CD4-positive, alpha-beta T cell treated with Interleukin-6 at 100 ng/mL for 8 hours (primary cell): ENCODE results near the gene AMY2B.
A peak's percentile ranks its signal among the peaks of the same experiment; 100 is the strongest.
"Not testable (repeated sequence)": the region's sequence is repeated elsewhere in the genome, so short reads cannot be mapped to it uniquely, and the experiment has no call there.

Source experiments
- DNase-seq: peaks from one replicate; pipeline ENCODE4 v3.0.0-alpha.2; 2020; ENCODE audit warnings: mixed read lengths, low spot score

AMY2B gene

GRCh38 chr1:103571289-103571688 is at the start of gene AMY2B:
Gene AMY2B, plus strand, starts transcription at chr1:103571589. Its CDS starts 14 bp downstream, at chr1:103571603.
- DNase-seq: not testable (repeated sequence)

DNA sequence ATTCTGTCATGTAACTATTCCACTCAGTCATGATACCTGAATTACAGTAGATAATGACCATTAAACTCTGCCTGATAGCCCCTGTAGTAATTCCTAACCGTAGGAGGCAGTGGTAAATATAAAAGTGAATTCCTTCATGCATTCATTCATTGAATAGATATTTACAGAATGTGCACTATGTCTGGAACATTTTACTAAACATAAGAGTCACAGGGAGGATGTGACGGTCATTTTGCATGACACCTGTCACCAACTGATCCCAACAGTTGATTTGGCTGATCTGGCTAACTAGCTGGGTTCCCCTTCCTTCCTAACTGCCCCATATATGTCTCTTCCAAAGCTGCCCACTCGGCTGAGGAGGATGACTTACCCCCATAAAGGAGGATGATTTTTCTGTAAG is 48.0 kb upstream of the AMY2B start:
- DNase-seq: no peak

DNA sequence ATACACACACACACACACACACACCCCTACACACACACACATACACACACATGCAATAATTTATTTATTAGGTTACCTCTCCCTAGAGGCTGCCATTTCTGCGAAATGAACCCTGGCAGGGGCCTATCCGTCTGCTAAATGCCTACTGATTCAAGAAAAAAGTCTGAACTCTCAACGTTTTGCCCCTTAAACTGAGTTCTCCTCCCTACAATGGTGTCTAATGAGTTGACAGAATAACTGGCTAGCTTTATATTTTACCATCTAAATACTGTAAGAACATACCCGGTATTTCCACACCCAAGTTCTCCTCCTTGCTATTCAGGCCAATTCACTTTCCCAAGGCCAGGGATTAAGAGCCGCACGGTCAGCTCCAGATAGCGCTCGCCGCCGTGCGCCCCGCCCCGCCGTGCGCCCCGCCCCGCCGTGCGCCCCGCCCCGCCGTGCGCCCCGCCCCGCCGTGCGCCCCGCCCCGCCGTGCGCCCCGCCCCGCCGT is 46.2 kb upstream of the AMY2B start:
- peak; percentile 8 for DNase-seq

- DNase-seq: peak; percentile 82
Observed at GRCh38 chr1:103525607-103526507, 45.5 kb upstream of the AMY2B start, which contains the start of gene RNPC3. Gene RNPC3, plus strand, starts transcription at chr1:103525699. Its CDS starts 372 bp downstream, at chr1:103526071.

GRCh38 chr1:103527331-103527730 is 44.1 kb upstream of the AMY2B start:
- no peak for DNase-seq

- DNase-seq: no peak
Observed at GRCh38 chr1:103529746-103530145, 41.6 kb upstream of the AMY2B start.

- no peak for DNase-seq
Observed at GRCh38 chr1:103538226-103538625, 33.2 kb upstream of the AMY2B start.

DNA sequence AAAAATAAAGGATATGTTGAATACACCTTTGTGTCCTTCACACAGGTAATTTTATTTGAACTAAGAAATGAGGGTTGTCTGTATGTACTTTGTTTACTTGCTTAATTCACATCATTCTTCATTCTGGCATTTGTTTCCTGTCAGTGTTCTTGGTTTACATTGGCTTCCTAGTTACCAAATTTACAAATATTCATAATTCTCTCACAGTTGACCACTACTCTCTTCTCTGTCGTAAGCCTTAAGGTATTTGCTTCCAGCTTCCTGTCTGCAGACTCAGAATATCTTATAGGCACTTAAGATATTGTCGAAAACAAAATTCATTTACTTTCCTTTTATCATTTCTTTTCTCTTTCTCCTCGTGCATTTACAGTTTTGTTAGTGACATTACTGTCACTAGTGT is 30.0 kb upstream of the AMY2B start:
- no peak for DNase-seq

GRCh38 chr1:103546496-103546895 is 24.9 kb upstream of the AMY2B start:
- DNase-seq: no peak

DNA sequence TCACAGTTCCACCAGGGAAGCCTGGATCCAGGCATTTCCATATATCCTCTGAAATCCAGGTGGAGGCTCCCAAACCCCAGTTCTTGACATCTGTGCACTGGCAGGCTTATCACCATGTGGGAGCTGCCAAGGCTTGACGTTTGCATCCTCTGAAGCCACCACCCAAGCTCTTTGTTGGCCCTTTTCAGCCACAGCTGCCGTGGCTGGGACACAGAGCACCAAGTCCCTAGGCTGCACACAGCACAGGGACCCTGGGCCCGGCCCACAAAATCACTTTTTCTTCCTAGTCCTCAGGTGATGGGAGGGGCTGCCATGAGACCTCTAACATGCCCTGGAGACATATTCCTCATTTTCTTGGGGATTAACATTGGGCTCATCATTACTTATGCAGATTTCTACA is 23.5 kb upstream of the AMY2B start:
- DNase-seq: no peak

DNA sequence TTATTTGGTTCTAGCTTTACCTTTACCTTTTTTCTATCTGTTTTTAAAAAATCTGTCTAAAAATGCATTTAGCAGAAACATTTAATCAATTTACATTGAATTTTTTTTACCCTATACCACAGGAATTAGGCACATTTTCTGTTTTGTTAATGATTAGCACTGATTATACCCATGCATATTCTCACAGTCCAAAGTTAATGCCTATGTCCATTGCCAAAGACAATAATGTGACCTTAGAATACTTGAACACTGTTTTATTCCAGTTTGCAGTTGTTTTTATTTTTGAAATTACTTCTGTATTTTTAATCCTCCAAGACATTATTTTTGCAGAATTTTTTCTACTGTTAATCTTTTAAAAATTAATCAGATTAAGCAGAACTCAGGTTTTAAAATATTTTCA is 11.0 kb upstream of the AMY2B start:
- DNase-seq: no peak

DNA sequence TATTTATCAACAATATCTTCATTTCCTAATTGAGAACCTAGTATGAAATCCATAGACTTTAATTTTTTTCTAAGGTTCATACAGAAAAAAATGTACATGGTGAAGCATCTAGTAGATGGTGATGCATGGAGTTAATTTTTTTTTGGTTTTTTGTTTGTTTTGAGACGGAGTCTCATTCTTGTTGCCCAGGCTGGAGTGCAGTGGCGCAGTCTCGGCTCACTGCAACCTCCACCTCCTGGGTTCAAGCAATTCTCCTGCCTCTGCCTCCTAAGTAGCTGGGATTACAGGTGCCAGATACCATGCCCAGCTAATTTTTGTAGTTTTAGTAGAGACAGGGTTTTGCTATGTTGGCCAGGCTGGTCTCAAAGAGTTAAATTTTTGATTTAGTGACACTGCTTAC is 10.3 kb upstream of the AMY2B start:
- DNase-seq: not testable (repeated sequence)

GRCh38 chr1:103561643-103562395 is 9.6 kb upstream of the AMY2B start:
- DNase-seq: no peak

- no peak for DNase-seq
Observed at GRCh38 chr1:103563056-103563455, 8.3 kb upstream of the AMY2B start.

- DNase-seq: no peak
Observed at GRCh38 chr1:103569493-103569892, 1.9 kb upstream of the AMY2B start.

DNA sequence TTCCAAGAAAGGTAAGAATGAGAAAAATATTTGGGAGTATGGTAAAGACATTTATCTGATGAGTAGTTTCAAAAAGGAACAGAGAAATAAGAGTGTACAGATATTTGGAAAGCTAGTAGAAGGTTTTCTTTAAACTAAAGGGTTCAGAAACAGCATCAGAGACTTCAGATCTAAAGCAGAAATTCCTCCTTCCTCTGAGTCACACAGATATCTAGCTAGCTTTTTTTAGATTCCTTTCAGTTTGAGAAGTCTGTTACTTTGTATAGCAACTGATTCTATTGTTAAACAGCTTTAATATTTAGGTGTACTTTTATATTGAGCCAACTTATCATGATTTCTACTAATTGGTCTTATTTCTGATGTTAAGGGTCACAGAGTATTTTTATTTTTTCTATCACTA is 4.7 kb downstream of the AMY2B start:
- DNase-seq: no peak

GRCh38 chr1:103576784-103577183 is 5.4 kb downstream of the AMY2B start:
- DNase-seq: not testable (repeated sequence)

- no peak for DNase-seq
Observed at GRCh38 chr1:103582464-103582863, 11.1 kb downstream of the AMY2B start.

- no peak for DNase-seq
Observed at GRCh38 chr1:103583887-103584286, 12.5 kb downstream of the AMY2B start.

DNA sequence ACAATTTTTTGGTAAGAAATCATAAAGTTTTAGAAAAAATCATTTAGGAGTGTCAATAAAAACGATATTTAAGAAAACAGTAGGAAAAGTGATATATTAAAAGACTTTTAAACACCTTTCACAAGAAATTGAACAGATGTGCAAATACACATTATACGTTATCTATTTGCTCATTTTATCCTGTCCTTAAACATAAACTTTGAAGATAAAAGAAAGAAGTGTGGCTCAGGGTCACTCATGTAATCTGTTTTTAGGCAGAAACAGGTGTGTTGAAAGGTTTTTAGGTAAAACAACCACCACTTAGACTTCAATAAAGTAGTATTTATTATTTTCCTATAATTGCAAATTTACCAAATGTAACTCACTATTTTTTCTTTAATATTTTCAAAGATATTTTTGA is 13.1 kb downstream of the AMY2B start:
- DNase-seq: no peak

DNA sequence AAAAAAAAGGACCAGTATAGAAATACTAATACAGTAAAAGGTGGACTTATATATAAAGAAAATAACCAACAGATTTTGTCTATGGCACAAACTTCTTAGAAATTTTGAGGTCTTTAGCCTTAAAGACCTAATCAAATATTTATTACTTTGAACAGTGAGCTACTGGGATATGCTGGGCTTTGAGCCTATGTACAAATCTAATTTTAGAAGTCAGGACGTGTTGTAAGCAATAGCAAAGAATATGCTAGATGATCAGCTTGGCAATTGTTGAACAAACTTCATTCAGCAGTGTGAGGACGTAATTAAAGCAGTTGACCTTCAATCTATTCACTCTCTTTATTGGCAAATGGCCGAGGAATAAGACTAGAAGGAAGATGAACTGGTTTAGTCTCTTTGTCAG is 31.4 kb downstream of the AMY2B start:
- DNase-seq: not testable (repeated sequence)

DNA sequence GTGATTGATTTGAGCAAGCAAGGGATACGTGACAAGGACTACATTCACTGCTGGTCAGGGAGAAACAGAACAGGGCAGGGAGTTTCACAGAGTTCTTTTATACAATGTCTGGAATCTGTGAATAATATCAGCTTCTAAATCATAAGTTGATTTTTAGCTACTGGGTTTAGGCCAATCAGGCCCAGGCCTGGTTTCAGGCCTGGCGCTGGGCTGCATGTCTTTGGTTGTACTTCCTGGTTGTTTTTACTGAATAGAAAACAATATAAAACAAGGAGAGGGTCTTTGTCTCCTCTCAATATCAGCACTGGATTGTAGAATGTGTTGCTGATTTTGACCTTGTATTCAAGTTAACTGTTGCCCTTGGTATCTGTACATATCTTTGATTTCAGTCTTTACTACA is 45.0 kb downstream of the AMY2B start:
- no peak for DNase-seq

- DNase-seq: not testable (repeated sequence)
Observed at GRCh38 chr1:103616994-103617477, 45.6 kb downstream of the AMY2B start, which contains the start of gene AMY2A. Gene AMY2A, plus strand, starts transcription at chr1:103617427. Its CDS starts 14 bp downstream, at chr1:103617441.
